ENCODE data around the gene CAMTA1.

DNA sequence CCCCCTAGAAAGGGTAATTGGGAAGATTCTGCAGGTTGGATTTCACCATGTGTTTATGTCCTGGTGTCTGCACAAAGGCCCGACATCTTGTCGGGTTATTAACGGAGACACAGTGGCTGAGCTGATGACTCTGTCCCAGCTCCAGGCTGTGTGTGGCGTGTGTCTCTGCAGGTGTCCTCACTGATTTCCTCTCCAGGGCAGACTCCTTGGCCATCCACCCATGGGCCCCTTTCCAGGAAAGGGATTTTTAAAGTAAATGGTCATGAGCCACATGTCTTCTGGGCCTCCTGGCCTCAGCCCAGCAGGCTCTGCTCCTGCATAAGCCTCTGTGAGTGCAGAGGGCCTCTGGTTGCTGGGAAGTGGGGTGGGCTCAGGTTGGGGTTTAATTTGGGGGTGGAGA lies 567.1 kb downstream of the CAMTA1 start:
- TF ChIP-seq YY1 (IDR thresholded peaks at IDR 0.05; ENCODE audit: low read depth) (no peak), NRF1 (IDR thresholded peaks at IDR 0.05; ENCODE audit: low read depth, low read length) (no peak), RCOR1 (IDR thresholded peaks at IDR 0.05; ENCODE audit: low read length) (no peak), POLR2AphosphoS5 (IDR thresholded peaks at IDR 0.05; ENCODE audit: low read depth, low read length) (no peak)
- TF ChIP-seq, protein P1, sequence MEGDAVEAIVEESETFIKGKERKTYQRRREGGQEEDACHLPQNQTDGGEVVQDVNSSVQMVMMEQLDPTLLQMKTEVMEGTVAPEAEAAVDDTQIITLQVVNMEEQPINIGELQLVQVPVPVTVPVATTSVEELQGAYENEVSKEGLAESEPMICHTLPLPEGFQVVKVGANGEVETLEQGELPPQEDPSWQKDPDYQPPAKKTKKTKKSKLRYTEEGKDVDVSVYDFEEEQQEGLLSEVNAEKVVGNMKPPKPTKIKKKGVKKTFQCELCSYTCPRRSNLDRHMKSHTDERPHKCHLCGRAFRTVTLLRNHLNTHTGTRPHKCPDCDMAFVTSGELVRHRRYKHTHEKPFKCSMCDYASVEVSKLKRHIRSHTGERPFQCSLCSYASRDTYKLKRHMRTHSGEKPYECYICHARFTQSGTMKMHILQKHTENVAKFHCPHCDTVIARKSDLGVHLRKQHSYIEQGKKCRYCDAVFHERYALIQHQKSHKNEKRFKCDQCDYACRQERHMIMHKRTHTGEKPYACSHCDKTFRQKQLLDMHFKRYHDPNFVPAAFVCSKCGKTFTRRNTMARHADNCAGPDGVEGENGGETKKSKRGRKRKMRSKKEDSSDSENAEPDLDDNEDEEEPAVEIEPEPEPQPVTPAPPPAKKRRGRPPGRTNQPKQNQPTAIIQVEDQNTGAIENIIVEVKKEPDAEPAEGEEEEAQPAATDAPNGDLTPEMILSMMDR (IDR thresholded peaks at IDR 0.05) = no peak
